EL (cell line): Measurements from ENCODE around the gene HABP4.

ENCODE experiments used
- DNase-seq: peaks from one replicate; pipeline ENCODE4 v3.0.0-alpha.2; 2016

HABP4 gene, protein sequence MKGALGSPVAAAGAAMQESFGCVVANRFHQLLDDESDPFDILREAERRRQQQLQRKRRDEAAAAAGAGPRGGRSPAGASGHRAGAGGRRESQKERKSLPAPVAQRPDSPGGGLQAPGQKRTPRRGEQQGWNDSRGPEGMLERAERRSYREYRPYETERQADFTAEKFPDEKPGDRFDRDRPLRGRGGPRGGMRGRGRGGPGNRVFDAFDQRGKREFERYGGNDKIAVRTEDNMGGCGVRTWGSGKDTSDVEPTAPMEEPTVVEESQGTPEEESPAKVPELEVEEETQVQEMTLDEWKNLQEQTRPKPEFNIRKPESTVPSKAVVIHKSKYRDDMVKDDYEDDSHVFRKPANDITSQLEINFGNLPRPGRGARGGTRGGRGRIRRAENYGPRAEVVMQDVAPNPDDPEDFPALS

DNA sequence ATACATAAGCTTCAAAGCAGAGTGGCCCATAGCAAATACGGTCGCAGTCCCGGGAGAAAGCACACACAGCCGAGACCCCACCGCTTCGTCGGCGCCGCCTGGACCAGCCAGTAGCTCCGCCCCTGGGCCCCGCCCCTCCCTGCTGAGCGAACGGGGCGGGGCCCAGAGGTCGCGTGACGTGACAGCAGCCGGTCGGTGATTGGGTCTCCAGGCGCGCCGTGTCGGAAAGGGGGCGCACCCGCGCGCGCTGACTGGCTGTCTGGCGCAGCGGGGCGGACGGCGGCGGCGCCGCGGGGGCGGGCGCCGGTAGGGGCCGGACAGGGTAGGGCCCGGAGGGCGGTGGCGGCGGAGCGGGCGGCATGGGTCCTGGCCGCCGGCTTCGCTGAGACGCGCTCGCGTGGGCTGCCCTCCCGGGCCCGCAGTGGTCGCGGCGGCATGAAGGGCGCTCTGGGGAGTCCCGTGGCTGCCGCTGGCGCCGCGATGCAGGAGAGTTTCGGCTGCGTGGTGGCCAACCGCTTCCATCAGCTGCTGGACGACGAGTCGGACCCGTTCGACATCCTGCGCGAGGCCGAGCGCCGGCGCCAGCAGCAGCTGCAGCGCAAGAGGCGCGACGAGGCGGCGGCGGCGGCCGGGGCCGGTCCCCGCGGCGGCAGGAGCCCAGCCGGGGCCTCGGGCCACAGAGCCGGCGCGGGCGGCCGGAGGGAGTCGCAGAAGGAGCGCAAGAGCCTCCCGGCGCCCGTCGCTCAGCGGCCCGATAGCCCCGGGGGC lies at the start of gene HABP4:
Gene HABP4 (plus strand): TSS at position 325 of the 768 bp plus-strand sequence. CDS start 111 bp downstream, at position 436.
- peak; percentile 96 for DNase-seq

DNA sequence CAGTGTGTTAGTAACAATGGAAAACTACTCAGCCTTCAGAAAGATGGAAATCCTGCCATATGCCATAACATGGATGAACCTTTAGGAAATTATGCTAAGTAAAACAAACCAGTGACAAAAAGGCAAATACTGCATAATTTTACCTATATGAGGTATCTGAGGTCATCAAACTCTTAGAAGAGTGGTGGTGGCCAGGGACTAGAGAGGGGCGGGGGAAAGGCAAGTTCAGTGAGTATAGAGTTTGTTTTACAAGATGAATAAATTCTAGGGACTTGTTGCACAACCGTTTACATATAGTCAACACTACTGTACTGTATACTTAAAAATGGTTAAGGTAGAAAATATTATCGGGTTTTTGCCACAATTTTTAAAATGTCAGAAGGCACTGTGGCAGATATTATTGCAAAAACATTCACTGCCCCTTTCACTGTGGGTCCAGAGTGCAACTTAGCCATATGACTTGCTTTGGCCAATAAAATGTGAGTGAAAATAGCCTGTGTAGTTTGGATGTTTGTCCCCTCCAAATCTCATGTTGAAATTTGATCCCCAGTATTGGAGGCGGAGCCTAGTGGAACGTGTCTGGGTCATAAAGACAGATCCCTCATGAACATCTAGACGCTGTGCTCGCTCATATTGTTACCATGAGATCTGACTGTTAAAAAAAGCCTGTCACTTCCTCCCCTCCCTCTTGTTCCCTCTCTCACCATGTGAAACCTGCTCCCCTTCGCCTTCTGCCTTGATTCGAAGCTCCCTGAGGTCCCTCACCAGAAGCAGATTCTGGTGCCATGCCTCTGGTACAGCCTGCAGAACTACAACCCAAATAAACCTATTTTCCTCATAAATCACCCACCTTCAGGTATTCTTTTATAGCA lies 41.3 kb upstream of the HABP4 start:
- DNase-seq: no peak

DNA sequence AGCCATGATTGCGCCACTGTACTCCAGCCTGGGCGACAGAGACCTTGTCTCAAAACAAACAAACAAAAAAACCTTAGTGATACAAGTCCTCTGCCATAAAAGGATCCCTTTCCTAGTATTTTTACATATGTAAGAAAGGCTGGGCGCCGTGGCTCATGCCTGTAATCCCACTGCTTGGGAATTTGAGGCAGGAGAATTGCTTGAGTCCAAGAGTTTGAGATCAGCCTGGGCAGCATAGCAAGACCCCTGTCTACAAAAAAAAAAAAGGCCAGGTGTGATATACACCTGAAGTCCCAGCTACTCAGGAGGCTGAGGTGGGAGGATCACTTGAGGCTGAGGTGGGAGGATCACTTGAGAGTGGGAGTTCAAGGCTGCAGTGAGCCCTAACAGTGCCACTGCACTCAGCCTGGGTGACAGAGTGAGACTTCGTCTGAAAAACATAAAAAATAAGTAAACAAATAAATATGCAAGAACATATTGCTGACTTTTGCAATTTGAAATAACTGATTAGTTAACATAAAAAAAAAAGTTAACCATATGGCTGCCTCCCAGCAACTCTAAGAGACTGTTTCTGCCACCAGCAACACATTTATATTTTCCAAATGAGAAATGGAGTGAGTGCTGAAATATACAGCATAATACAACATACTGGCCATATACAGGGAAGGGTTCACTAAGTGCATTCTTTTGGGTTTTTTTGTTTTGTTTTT lies 38.7 kb upstream of the HABP4 start:
- DNase-seq: no peak

DNA sequence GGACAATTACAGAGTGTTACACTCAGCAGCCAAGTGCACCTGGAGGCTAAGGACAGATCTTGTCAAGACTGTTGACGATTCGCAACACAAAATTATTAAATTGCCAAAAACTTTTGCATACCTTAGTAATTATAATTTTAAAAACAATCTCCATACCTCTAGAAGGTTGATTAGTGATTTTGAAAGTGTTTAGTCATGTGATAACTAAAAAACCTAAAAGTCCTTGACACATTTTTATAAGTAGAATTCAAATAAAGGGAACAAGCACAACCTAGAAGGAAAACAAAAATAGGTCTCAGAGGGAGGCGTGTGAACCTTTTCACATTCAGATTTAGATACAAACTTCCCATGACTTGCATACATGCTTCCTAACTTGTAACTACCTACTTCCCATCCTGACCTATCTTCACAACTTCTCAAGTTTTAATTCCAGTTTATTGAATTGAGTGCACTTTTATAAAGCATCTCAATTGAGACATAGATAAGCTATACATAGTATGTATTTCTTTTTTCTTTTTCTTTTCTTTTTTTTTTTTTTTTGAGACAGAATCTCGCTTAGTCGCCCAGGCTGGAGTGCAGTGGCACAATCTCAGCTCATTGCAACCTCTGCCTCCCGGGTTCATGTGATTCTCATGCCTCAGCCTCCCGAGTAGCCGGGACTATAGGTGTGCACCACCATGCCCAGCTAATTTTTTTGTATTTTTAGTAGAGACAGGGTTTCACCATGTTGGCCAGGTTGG lies 37.6 kb upstream of the HABP4 start:
- DNase-seq: no peak

DNA sequence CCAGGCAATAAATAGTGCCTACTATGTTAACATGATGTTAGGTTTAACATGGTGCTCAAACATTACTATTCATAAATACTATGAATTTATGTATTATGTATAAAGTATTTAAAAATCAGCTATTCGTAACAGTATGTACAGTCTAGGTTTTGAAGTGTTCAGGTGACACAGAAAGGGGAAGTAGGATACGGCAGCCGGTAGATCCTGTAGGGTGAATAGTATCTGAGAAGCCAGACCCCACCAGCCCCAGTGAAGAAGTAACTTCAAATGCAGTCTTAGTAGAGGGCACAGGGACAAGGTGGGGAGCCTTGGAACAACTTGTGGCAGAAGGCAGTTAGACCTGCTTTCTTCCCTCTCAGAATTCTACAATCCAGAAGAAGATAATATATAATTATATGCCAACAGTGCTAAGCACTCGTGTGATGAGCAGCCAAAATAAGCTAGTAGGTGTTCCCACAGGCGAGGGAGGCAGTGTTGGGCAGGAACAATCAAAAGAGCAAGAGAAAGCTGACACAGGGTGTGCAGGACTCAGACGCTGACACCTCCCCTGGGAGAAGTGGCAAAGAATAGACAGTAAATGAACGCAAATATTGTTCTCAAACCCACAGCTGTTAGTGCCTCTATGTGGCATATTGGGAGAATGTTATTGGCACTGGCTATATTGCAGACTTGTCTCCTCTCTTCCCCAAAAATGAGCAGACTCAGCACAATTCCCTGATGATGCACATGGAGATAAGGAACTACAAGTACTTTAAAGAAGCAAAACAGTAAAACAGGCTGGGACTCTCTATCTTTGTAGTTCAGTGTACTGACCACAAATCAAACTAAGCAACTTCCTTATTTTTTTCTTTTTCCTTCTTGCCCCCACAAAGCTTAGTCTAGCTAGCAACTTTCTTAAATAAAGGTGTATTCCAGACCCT lies 36.4 kb upstream of the HABP4 start:
- DNase-seq: no peak

DNA sequence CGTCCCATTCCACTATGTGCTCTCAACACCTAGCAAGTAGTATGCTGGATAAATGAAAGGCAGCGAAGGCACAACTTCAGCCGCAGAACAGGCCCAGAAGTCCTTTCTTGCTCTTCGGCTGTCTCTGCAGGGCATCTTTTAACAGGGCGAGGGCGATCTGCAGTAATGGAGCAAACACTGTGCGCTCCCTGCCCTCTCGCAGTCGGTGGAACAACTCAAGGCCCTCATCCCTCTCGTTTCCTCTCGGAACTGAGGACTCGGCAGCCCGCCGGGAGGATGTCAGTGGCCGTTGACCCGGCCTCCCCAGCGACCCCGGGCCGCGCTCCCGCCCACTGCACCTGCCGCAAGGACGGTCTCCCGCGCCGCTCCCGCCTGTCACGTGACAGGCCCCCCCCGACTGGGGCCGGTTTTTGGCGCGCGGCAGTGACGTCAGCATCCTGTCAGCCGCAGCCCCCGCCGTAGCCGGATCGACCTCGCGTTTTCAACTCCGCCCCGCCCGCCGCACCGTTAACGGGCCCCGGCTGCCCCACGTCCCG lies 32.9 kb upstream of the HABP4 start:
- peak; percentile 82 for DNase-seq

DNA sequence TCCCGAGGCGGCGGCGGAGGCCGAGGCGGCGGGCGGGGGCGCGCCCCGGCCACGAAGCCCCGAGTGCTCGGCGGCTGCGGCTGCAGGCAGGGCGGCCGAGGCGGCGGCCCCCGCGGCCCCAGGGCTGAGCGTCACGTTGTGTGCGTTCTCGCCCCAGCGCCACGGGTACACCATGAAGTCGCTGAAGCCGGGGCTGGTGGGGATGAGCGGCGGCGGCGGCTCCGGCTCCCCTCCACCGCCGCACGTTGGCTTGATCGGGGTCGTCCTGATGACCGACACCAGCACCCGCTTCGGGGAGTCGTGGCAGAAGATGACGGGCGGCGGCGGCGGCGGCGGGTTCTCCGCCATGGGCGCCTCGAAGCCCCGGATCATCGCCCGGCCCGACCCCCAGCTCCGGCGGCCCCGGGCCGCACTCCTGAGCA lies 32.3 kb upstream of the HABP4 start:
- peak; percentile 36 for DNase-seq

DNA sequence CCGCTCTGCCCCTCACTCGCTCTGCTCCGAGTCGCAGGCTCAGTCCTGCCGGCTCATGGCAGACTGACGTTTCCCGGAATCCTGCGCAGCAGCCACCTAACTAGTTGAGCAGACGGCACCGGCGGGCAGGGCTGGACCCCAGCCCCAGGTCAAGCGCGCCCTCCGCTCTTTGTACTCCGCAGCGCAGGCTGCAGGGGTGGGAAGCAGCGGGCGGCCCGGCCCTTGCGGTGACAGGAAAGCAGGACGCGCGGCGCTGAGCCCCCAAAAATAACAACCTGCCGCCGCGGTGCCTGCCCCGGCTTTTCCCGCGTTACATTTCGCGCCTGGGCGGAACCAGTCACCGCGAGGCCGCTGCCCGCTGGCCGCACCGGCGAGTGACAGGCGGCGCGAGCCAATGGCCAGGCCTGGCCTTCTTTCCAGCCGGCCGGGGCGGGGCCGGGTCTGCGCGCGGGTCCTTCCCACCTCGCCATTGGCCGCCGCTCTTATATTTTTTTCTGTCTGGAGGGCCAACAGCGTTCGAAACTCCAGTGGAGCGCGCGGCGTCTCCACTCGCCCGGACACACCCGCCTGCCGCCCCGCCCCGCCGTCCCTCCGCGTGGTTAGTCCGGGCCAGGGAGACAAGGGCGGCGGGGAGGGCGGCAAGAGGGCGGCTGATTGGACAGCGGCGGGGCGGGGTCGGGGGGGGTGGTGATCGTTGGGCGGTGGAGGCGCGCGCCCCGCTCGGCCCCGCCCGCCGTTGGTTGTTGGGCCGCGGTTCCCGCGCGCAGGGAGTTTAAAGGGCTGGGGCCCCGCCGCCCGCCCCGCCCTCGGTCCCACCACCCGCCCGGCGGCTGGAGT lies 31.7 kb upstream of the HABP4 start, which contains the start of gene ZNF367:
Gene ZNF367 (minus strand): TSS at position 288 of the 837 bp plus-strand sequence. CDS start 338 bp downstream, outside the sequence.
- peak; percentile 99 for DNase-seq

DNA sequence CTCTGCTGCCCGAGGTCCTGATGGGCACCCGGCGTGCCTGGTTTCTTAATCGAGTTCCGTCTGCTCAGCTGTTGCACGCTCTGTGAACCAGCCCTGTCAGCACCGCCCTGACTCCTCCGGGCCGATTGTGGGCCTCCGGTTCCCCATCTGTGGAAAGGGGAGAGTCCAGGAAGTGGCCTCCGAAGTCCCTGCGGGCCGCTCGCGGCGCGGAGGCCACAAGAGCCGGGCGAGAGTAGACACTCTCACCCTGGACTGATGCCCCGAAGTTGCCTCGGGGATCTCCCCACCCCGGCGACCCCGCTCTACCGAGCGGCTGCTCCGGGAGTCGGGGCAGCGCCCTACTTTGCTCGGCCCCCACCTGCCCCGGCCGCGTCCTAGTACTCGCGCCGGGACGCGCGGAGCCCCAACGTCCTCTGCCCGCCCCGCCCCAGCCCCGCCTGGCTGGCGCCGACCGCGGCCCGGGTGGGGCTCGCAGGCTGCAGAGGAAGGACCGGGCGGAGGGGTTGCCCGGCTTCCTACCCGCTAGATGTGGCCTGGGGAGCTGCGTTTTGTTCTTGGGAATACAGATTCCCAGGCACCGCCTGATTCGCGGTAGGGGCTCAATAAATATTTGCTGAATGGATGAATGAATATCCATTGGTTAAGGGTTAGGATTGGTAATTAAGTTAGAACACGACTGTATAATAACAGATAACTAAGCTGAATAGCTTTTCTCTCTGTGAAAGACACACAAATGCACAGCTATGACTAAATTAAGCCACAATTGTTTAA lies 30.9 kb upstream of the HABP4 start:
- peak; percentile 71 for DNase-seq

DNA sequence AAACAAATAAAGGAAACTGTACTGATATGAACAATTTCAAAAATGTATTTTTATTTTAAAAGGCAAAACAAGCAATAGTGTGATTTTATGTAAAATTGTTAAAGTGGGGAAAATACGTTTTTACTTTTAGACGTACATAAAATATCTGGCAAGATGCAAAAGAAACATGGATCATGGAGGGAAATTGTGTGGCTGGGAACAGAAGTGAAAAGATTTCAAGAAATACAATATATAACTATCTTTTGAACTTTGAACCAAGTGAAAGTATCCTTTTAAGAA lies 30.3 kb upstream of the HABP4 start:
- DNase-seq: no peak

DNA sequence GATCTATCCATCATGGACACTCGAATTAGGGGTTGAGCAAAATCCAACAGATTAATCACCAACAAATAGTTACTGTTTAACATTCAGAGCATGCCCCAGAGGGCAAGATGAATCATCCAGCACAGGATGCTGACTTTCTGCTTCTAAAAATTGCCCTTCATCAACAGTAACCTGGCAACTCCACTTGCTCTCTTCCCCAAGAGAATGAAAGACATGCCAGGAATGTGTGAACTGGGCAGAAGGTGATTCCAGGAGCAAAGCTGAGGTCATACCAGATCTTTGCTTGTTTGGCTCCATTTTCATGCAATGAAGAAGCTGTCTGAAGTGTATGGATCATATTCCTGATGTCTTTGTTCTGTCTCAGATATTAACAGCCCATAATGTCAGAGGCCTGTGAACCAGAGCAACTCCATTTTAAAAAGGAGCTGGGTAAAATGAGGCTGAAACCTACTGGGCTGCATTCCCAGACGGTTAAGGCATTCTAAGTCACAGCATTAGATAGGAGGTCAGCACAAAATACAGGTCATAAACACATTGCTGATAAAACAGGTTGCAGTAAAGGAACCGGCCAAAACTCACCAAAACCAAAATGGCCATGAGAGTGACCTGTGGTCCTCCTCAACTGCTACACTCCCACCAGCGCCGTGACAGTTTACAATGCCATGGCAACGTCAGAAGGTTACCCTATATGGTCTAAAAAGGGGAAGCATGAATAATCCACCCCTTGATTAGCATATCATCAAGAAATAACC lies 29.3 kb upstream of the HABP4 start:
- peak; percentile 98 for DNase-seq

DNA sequence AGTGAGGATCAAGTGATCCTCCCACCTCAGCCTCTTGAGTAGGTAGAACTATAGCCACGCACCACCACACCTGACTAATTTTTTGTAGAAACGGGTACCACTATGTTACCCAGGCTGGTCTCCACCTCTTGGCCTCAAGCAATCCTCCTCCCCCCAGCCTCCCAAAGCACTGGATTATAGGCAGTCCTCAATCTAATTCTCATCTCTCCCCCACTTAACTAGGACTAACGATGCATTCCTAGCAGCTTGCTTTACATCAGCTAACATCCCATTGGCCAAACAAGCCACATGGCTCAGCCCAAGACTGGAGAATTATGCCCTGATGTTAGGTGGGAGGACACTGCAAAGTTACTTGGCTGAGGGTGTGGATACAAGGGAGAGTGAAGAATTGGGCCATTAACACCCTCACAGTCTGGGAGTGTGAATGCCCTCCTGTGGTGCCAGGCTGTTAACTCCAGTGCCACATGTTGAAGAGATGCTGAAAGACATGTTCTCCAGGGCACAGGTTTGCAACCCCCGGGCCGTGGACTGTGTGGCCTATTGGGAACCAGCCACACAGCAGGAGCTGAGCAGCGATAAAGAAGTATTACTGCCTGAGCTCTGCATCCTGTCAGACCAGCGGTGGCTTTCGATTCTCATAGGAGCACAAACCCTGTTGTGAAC lies 26.5 kb upstream of the HABP4 start:
- no peak for DNase-seq

DNA sequence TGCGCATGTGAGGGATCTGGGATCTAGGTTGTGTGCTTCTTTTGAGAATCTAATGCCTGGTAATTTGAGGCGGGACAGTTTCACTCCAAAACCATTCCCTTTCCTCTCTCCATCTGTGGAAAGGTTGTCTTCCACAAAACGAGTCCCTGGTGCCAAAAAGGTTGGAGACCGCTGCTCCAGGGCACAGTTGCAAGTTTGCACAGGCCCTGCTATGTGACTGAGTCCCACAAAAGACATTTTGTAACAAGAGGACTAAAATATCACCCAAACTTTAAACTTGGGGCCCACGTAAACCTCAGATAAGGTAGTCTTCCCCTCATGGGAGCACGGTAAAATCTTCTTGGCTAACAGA lies 26.0 kb upstream of the HABP4 start:
- no peak for DNase-seq

DNA sequence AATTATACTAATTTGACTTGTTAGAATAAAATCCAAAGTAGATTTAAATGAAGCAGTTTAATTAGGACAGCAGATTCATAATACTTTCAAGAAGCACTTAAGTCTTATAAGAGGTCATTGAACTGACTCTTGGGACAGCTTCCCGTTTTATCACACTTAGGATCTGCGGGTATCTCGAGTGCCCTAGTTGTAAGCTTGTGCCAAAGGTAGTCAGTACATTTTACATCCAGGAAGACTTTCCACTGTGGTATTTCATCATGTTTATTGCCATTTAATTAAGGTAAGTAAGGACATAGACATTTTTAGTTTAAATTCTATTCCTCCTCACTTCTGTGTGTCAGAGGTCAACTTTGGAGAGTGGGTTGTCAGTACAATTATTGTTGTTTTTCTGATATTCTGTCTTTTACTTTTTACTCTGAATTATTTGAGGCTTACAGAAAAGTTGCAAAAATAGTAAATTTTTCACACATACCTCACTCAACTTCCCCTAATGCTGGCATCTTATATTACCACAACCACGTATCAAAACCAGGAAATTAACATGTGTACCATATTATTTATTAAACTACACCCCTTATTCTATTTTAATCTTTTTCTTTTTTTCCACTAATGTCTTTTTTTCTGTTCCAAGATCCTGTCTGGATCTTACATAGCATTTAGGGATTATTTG lies 24.3 kb upstream of the HABP4 start:
- no peak for DNase-seq

DNA sequence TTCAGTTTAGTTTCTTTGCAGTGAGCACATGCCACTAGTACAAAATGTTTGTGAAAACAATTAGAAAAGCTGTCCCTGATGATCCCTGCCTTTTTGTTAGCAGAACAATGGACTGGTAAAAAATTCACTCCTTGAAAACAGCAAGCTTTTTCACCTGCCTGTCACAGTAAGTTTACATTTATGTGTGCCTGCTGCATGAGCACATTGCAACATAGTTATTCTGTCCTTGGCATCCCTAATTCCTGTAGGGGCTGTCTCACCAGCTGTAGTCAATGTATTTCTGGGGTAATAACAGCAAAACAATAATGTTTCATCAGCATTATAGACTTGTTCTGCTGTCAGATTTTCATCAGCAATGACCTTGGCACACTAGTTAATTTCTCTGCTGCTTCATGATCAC lies 20.2 kb upstream of the HABP4 start:
- no peak for DNase-seq

DNA sequence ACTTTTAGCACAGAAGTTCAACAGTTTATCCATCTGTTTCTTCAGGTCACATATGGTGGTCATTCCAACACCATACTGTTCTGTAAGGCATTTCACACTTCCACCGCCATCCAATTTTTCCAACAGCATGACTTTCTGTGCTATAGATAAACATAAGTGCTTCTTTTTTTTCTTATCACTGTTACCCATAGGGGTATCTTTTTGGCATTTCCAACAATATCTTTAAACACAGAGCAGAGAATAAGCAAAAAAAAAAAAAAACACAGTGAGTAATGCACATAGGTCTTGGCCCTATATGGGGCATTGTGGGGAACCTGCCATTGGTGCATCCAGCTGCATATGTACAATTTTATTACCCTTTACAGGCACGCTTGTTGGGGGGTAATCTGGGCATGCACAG lies 19.6 kb upstream of the HABP4 start:
- DNase-seq: no peak

DNA sequence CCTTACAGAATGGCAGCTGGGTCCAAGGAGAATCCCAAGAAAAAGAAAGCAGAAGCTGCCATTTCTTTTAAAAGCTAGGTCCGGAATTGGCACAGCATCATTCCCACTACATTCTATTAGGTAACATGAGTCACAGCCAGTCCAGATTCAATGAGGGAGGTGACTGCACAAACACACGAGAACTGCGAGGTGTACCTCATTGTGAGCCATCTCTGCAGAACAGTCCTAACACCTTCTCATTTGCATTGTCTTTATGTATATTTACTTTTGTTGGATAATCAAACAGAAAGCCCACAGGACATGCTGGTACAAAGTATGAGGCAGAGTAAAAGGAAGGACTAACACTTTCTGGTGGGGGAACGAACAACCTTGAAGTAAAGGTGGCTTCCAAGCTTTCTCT lies 14.6 kb upstream of the HABP4 start:
- no peak for DNase-seq
